Loucy (cell line): Measurements from ENCODE around the gene RHOH.

Experiments
- EZH2phosphoT487 ChIP-seq: fragments of 200-600 bp; IDR thresholded peaks from 2 replicates; pipeline ENCODE4 v1.6.1; 2018; ENCODE audit warnings: antibody characterized with exemption, mild to moderate bottlenecking, moderate library complexity, borderline replicate concordance
- TF ChIP-seq, protein P1 (sequence below): fragments of 200-600 bp; sonication (generic); conservative IDR thresholded peaks from 2 replicates; pipeline ENCODE4 v1.5.1; 2014; ENCODE audit warnings: mild to moderate bottlenecking, antibody characterized with exemption, low read length

- TF ChIP-seq, protein P1, sequence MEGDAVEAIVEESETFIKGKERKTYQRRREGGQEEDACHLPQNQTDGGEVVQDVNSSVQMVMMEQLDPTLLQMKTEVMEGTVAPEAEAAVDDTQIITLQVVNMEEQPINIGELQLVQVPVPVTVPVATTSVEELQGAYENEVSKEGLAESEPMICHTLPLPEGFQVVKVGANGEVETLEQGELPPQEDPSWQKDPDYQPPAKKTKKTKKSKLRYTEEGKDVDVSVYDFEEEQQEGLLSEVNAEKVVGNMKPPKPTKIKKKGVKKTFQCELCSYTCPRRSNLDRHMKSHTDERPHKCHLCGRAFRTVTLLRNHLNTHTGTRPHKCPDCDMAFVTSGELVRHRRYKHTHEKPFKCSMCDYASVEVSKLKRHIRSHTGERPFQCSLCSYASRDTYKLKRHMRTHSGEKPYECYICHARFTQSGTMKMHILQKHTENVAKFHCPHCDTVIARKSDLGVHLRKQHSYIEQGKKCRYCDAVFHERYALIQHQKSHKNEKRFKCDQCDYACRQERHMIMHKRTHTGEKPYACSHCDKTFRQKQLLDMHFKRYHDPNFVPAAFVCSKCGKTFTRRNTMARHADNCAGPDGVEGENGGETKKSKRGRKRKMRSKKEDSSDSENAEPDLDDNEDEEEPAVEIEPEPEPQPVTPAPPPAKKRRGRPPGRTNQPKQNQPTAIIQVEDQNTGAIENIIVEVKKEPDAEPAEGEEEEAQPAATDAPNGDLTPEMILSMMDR: no peak
- TF ChIP-seq EZH2phosphoT487: no peak
Observed at GRCh38 chr4:40227284-40227683, 30.5 kb downstream of the RHOH start.
